ENCODE measurements around the gene TSPEAR. TPM values are rescaled to one million over a fixed set of nuclear protein-coding genes. Genes with fewer than 3 reads are reported as not detected.

Gene TSPEAR
- total and polyA plus RNA-seq, 2 donors (not counting 1 experiment from before 2014, with no cell fraction given), result not detected

GRCh38 chr21:44702973-44703730 lies 8.2 kb downstream of the TSPEAR start:
- Histone ChIP-seq H3K4me1 (ENCODE audit: control insufficient read depth, extremely low read depth, insufficient read depth, low read length) (no peaks in the 10 kb centered on the region), H3K27me3 (ENCODE audit: control insufficient read depth, insufficient read depth, low read length) (peaks cover 15% of the 10 kb centered on the region), H3K4me2 (ENCODE audit: extremely low read depth, insufficient read depth, low read length) (no peak overlapping the region), H4K20me1 (ENCODE audit: control insufficient read depth, extremely low read depth, insufficient read depth, low read length) (no peaks in the 10 kb centered on the region), H3K79me2 (ENCODE audit: control insufficient read depth, insufficient read depth, low read length) (no peaks in the 10 kb centered on the region), H3K4me3 (replicated peaks in 1 of 4; ENCODE audit: control extremely low read depth in 1 of 4, insufficient read depth in 1 of 4, low read depth in 3 of 4, low read length in 4 of 4) (no peak overlapping the region), H3K36me3 (ENCODE audit: control insufficient read depth, insufficient read depth, low read length) (no peaks in the 10 kb centered on the region), H2AFZ (ENCODE audit: low read length) (no peak overlapping the region), H3K9me3 (ENCODE audit: control insufficient read depth, insufficient read depth, low read depth, low read length) (no peaks in the 10 kb centered on the region), H3K9ac (ENCODE audit: insufficient read depth, low read length) (no peak overlapping the region), H3K27ac (ENCODE audit: insufficient read depth, low read length) (no peak overlapping the region)
- TF ChIP-seq EZH2 (IDR thresholded peaks at IDR 0.05; ENCODE audit: low read length, missing control alignments) (no peak), CTCF (conservative IDR thresholded peaks at IDR 0.05 in 1 of 2, IDR thresholded peaks at IDR 0.05 in 1 of 2; ENCODE audit: low read depth in 1 of 2, low read length in 2 of 2) (no peak)
- DNase-seq (ENCODE audit: low read depth in 2 of 2), result no peak

GRCh38 chr21:44702111-44702972 lies 9.0 kb downstream of the TSPEAR start:
- no peaks in the 10 kb centered on the region for H3K4me1 ChIP-seq (ENCODE audit: control insufficient read depth, extremely low read depth, insufficient read depth, low read length)
- no peaks in the 10 kb centered on the region for H3K79me2 ChIP-seq (ENCODE audit: control insufficient read depth, insufficient read depth, low read length)
- H3K4me2 ChIP-seq (ENCODE audit: extremely low read depth, insufficient read depth, low read length), result no peak overlapping the region
- no peak for DNase-seq (ENCODE audit: low read depth in 2 of 2)
- H3K27me3 ChIP-seq (ENCODE audit: control insufficient read depth, insufficient read depth, low read length), result peaks cover 14% of the 10 kb centered on the region
- no peaks in the 10 kb centered on the region for H3K36me3 ChIP-seq (ENCODE audit: control insufficient read depth, insufficient read depth, low read length)
- H3K9me3 ChIP-seq (ENCODE audit: control insufficient read depth, insufficient read depth, low read depth, low read length), result no peaks in the 10 kb centered on the region
- no peak overlapping the region for H3K27ac ChIP-seq (ENCODE audit: insufficient read depth, low read length)
- H2AFZ ChIP-seq (ENCODE audit: low read length), result no peak overlapping the region
- no peak overlapping the region for H3K9ac ChIP-seq (ENCODE audit: insufficient read depth, low read length)
- no peak overlapping the region for H3K4me3 ChIP-seq (replicated peaks in 1 of 4; ENCODE audit: control extremely low read depth in 1 of 4, insufficient read depth in 1 of 4, low read depth in 3 of 4, low read length in 4 of 4)
- H4K20me1 ChIP-seq (ENCODE audit: control insufficient read depth, extremely low read depth, insufficient read depth, low read length), result no peaks in the 10 kb centered on the region
- TF ChIP-seq CTCF (conservative IDR thresholded peaks at IDR 0.05 in 1 of 2, IDR thresholded peaks at IDR 0.05 in 1 of 2; ENCODE audit: low read depth in 1 of 2, low read length in 2 of 2), result no peak
- no peak for TF ChIP-seq EZH2 (IDR thresholded peaks at IDR 0.05; ENCODE audit: low read length, missing control alignments)

GRCh38 chr21:44701541-44701940 lies 9.8 kb downstream of the TSPEAR start:
- no peaks in the 10 kb centered on the region for H3K36me3 ChIP-seq (ENCODE audit: control insufficient read depth, insufficient read depth, low read length)
- no peaks in the 10 kb centered on the region for H4K20me1 ChIP-seq (ENCODE audit: control insufficient read depth, extremely low read depth, insufficient read depth, low read length)
- H3K9me3 ChIP-seq (ENCODE audit: control insufficient read depth, insufficient read depth, low read depth, low read length), result no peaks in the 10 kb centered on the region
- H3K27me3 ChIP-seq (ENCODE audit: control insufficient read depth, insufficient read depth, low read length), result peaks cover 13% of the 10 kb centered on the region
- no peak overlapping the region for H2AFZ ChIP-seq (ENCODE audit: low read length)
- no peak overlapping the region for H3K4me2 ChIP-seq (ENCODE audit: extremely low read depth, insufficient read depth, low read length)
- no peak overlapping the region for H3K27ac ChIP-seq (ENCODE audit: insufficient read depth, low read length)
- DNase-seq (ENCODE audit: low read depth in 2 of 2), result no peak
- no peak overlapping the region for H3K4me3 ChIP-seq (replicated peaks in 1 of 4; ENCODE audit: control extremely low read depth in 1 of 4, insufficient read depth in 1 of 4, low read depth in 3 of 4, low read length in 4 of 4)
- H3K79me2 ChIP-seq (ENCODE audit: control insufficient read depth, insufficient read depth, low read length), result no peaks in the 10 kb centered on the region
- TF ChIP-seq CTCF (conservative IDR thresholded peaks at IDR 0.05 in 1 of 2, IDR thresholded peaks at IDR 0.05 in 1 of 2; ENCODE audit: low read depth in 1 of 2, low read length in 2 of 2), result no peak
- no peak for TF ChIP-seq EZH2 (IDR thresholded peaks at IDR 0.05; ENCODE audit: low read length, missing control alignments)
- H3K9ac ChIP-seq (ENCODE audit: insufficient read depth, low read length), result no peak overlapping the region
- no peaks in the 10 kb centered on the region for H3K4me1 ChIP-seq (ENCODE audit: control insufficient read depth, extremely low read depth, insufficient read depth, low read length)

All from fibroblast of lung (primary cell).